GM11168 (cell line): ENCODE results near the gene GALK2.

Source experiments
- in situ Hi-C: fragments of 300-500 bp; cut with MboI; formaldehyde crosslinking; loops from one replicate; pipeline ENCODE4 v1.12.0; 2022; ENCODE audit warnings: low sequenced_read_pairs; ENCODE audit not compliant: unreplicated experiment

Gene GALK2

GRCh38 chr15:49169880-49170597 lies at the start of gene GALK2:
TSS of gene GALK2 (plus strand) at chr15:49170247. CDS start at chr15:49170323, 76 bp downstream.
- in situ Hi-C loops = no loop called here

- in situ Hi-C loops = loop anchor here (25.0 kb wide), 1 partner anchor 259 kb away; no protein-coding TSS in a partner anchor
Measured at GRCh38 chr15:49120832-49121231, 49.2 kb upstream of the GALK2 start.

- in situ Hi-C loops = loop anchor here (25.0 kb wide), 1 partner anchor 260 kb away; no protein-coding TSS in a partner anchor
Measured at GRCh38 chr15:49121901-49122300, 48.1 kb upstream of the GALK2 start.

GRCh38 chr15:49122541-49123062 lies 47.4 kb upstream of the GALK2 start:
- in situ Hi-C loops = loop anchor here (25.0 kb wide), 1 partner anchor 260 kb away; no protein-coding TSS in a partner anchor

GRCh38 chr15:49124371-49124770 lies 45.7 kb upstream of the GALK2 start:
- in situ Hi-C loops = loop anchor here (25.0 kb wide), 1 partner anchor 262 kb away; no protein-coding TSS in a partner anchor

GRCh38 chr15:49131403-49131802 lies 38.6 kb upstream of the GALK2 start:
- in situ Hi-C loops = loop anchor here (10.0 kb wide), 1 partner anchor 137 kb away; no protein-coding TSS in a partner anchor

- in situ Hi-C loops = loop anchor here (10.0 kb wide), 1 partner anchor 140 kb away; no protein-coding TSS in a partner anchor
Measured at GRCh38 chr15:49134683-49135341, 35.2 kb upstream of the GALK2 start.

- in situ Hi-C loops = loop anchor here (10.0 kb wide), 1 partner anchor 141 kb away; no protein-coding TSS in a partner anchor
Measured at GRCh38 chr15:49135342-49135857, 34.6 kb upstream of the GALK2 start.

GRCh38 chr15:49135911-49136310 lies 34.1 kb upstream of the GALK2 start:
- in situ Hi-C loops = loop anchor here (10.0 kb wide), 1 partner anchor 141 kb away; no protein-coding TSS in a partner anchor

- in situ Hi-C loops = loop anchor here (10.0 kb wide), 1 partner anchor 143 kb away; no protein-coding TSS in a partner anchor
Measured at GRCh38 chr15:49137861-49138260, 32.2 kb upstream of the GALK2 start.

GRCh38 chr15:49145651-49146609 lies 24.1 kb upstream of the GALK2 start:
- in situ Hi-C loops = no loop called here

GRCh38 chr15:49148298-49148697 lies 21.7 kb upstream of the GALK2 start:
- in situ Hi-C loops = no loop called here

- in situ Hi-C loops = no loop called here
Measured at GRCh38 chr15:49148727-49149126, 21.3 kb upstream of the GALK2 start.

- in situ Hi-C loops = no loop called here
Measured at GRCh38 chr15:49151831-49152230, 18.2 kb upstream of the GALK2 start.

- in situ Hi-C loops = no loop called here
Measured at GRCh38 chr15:49152552-49153312, 17.3 kb upstream of the GALK2 start.

GRCh38 chr15:49154359-49154758 lies 15.7 kb upstream of the GALK2 start:
- in situ Hi-C loops = no loop called here

GRCh38 chr15:49154799-49155109 lies 15.3 kb upstream of the GALK2 start:
- in situ Hi-C loops = no loop called here

- in situ Hi-C loops = no loop called here
Measured at GRCh38 chr15:49155110-49155833, 14.8 kb upstream of the GALK2 start, which contains the start of gene COPS2. TSS of gene COPS2 (minus strand) at chr15:49155599. CDS start at chr15:49155578, 21 bp downstream.
